ENCODE data around the gene OR5L1.

OR5L1 gene

DNA sequence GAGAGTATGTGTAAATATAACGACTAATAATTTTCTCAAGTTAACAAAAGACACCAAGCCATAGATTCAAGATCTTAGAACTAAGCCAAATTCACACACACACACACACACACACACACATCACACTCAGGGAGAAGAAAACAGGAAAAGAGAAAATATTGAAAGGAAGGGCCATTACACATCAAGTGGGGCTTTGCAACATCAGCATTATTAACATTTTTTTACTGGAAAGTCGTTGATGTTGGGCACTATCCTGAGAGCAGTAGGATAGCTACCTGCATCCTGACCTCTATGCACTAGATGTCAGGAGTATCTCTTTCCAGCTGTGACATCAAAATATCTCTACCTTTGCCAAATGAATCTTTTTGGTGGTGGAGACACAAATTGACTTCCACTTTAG lies 36.3 kb downstream of the OR5L1 start:
- H3K79me2 ChIP-seq (ENCODE audit: insufficient read depth, low read length): no peaks in the 10 kb centered on the region
- H3K36me3 ChIP-seq (ENCODE audit: insufficient read depth, low read length): no peaks in the 10 kb centered on the region
- no peaks in the 10 kb centered on the region for H3K9me3 ChIP-seq (ENCODE audit: insufficient read depth, low read depth, low read length)
- H4K20me1 ChIP-seq (ENCODE audit: insufficient read depth, low read length, poor library complexity, severe bottlenecking): no peaks in the 10 kb centered on the region
- no peak overlapping the region for H3K4me3 ChIP-seq (ENCODE audit: low read length, poor library complexity, severe bottlenecking)
- no peak overlapping the region for H3K9ac ChIP-seq (ENCODE audit: low read depth, low read length, poor library complexity, severe bottlenecking)
- no peak overlapping the region for H2AFZ ChIP-seq (ENCODE audit: low read length)
- no peaks in the 10 kb centered on the region for H3F3A ChIP-seq (ENCODE audit: low read depth)
- H3K4me1 ChIP-seq (ENCODE audit: insufficient read depth, low read length, poor library complexity, severe bottlenecking): no peaks in the 10 kb centered on the region
- no peaks in the 10 kb centered on the region for H3K27me3 ChIP-seq (ENCODE audit: insufficient read depth, low read length, poor library complexity, severe bottlenecking)
- no peak overlapping the region for H3K4me2 ChIP-seq (ENCODE audit: low read depth, low read length, poor library complexity, severe bottlenecking)
- H3K9me2 ChIP-seq (replicated peaks; ENCODE audit: low read depth, low read length): no peaks in the 10 kb centered on the region
- no peak for TF ChIP-seq EZH2phosphoT487 (IDR thresholded peaks at IDR 0.05; ENCODE audit: borderline replicate concordance)
- TF ChIP-seq CTCF (conservative IDR thresholded peaks at IDR 0.05; ENCODE audit: low read length): no peak

- Histone ChIP-seq H3K9me2 (replicated peaks; ENCODE audit: low read depth, low read length) (no peaks in the 10 kb centered on the region), H2AFZ (ENCODE audit: low read length) (no peak overlapping the region), H3K4me2 (ENCODE audit: low read depth, low read length, poor library complexity, severe bottlenecking) (no peak overlapping the region), H3K4me1 (ENCODE audit: insufficient read depth, low read length, poor library complexity, severe bottlenecking) (no peaks in the 10 kb centered on the region), H4K20me1 (ENCODE audit: insufficient read depth, low read length, poor library complexity, severe bottlenecking) (no peaks in the 10 kb centered on the region), H3F3A (ENCODE audit: low read depth) (no peaks in the 10 kb centered on the region), H3K27me3 (ENCODE audit: insufficient read depth, low read length, poor library complexity, severe bottlenecking) (no peaks in the 10 kb centered on the region), H3K36me3 (ENCODE audit: insufficient read depth, low read length) (no peaks in the 10 kb centered on the region), H3K9ac (ENCODE audit: low read depth, low read length, poor library complexity, severe bottlenecking) (no peak overlapping the region), H3K9me3 (ENCODE audit: insufficient read depth, low read depth, low read length) (no peaks in the 10 kb centered on the region), H3K79me2 (ENCODE audit: insufficient read depth, low read length) (no peaks in the 10 kb centered on the region), H3K4me3 (ENCODE audit: low read length, poor library complexity, severe bottlenecking) (no peak overlapping the region)
- TF ChIP-seq EZH2phosphoT487 (IDR thresholded peaks at IDR 0.05; ENCODE audit: borderline replicate concordance) (no peak), CTCF (conservative IDR thresholded peaks at IDR 0.05; ENCODE audit: low read length) (no peak)
Measured at GRCh38 chr11:55849037-55849436, 37.9 kb downstream of the OR5L1 start.

DNA sequence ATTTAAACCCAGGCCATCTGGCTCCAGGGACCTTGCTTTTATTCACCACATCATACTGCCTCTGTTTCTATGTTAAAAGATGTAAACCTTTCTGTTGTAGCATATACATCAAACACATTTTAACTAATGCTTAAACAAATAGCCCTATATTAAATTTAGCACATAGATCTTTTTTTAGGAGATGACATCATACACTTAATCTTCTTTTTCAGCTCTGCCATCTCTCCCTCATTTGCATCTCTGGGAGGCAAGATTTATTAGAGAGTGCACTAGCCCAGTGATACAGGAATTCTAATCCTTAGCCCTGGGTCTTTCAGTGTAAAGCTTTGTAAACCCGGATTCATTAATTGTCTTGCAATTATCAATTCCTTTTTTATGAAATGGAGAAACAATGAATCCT lies 41.0 kb downstream of the OR5L1 start:
- H3K79me2 ChIP-seq (ENCODE audit: insufficient read depth, low read length): no peaks in the 10 kb centered on the region
- H3K27me3 ChIP-seq (ENCODE audit: insufficient read depth, low read length, poor library complexity, severe bottlenecking): no peaks in the 10 kb centered on the region
- TF ChIP-seq CTCF (conservative IDR thresholded peaks at IDR 0.05; ENCODE audit: low read length): no peak
- no peaks in the 10 kb centered on the region for H3K9me2 ChIP-seq (replicated peaks; ENCODE audit: low read depth, low read length)
- no peaks in the 10 kb centered on the region for H3K4me1 ChIP-seq (ENCODE audit: insufficient read depth, low read length, poor library complexity, severe bottlenecking)
- no peak overlapping the region for H3K9ac ChIP-seq (ENCODE audit: low read depth, low read length, poor library complexity, severe bottlenecking)
- H3F3A ChIP-seq (ENCODE audit: low read depth): no peaks in the 10 kb centered on the region
- no peak overlapping the region for H3K4me3 ChIP-seq (ENCODE audit: low read length, poor library complexity, severe bottlenecking)
- H4K20me1 ChIP-seq (ENCODE audit: insufficient read depth, low read length, poor library complexity, severe bottlenecking): no peaks in the 10 kb centered on the region
- no peaks in the 10 kb centered on the region for H3K9me3 ChIP-seq (ENCODE audit: insufficient read depth, low read depth, low read length)
- no peak overlapping the region for H3K4me2 ChIP-seq (ENCODE audit: low read depth, low read length, poor library complexity, severe bottlenecking)
- H2AFZ ChIP-seq (ENCODE audit: low read length): no peak overlapping the region
- H3K36me3 ChIP-seq (ENCODE audit: insufficient read depth, low read length): no peaks in the 10 kb centered on the region
